SK-N-MC (cell line): ENCODE data around the gene AMOT.

Source experiments
- EZH2 ChIP-seq: fragments of 200-600 bp; sonication (generic); IDR thresholded peaks from one replicate; pipeline ENCODE4 v1.6.1; 2017; ENCODE audit warnings: antibody characterized with exemption
- POLR2AphosphoS5 ChIP-seq: IDR thresholded peaks from 2 replicates; pipeline ENCODE4 v1.6.1; 2012; ENCODE audit warnings: mild to moderate bottlenecking, low read depth, low read length, borderline replicate concordance

DNA sequence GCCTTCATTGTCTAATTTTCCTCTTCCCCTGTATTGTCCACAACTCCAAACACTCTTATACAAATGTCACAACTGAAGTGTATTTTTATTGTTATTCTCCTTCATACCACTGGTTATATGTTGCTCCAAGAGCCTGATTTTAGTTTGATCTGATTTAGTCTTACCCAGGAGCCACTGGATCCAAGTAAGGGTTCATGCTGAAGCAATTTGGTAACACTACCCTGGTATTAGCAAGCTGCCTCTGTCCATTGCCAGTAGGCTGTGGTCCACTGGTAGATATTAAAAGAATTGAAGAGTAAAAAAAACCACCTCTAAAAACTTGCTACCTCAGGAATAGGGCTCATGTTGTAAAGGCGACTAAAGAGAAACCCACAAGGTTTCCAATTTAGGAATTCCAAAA is 41.2 kb downstream of the AMOT start:
- TF ChIP-seq EZH2 (no peak), POLR2AphosphoS5 (no peak)
